Raji (cell line): ENCODE measurements around the gene VASH1.

Source experiments
- POLR2A ChIP-seq: IDR thresholded peaks from 2 replicates; pipeline ENCODE4 v1.6.1; 2011; ENCODE audit warnings: low read depth, low read length, control low read depth; ENCODE audit not compliant: insufficient read depth

The VASH1 gene

DNA sequence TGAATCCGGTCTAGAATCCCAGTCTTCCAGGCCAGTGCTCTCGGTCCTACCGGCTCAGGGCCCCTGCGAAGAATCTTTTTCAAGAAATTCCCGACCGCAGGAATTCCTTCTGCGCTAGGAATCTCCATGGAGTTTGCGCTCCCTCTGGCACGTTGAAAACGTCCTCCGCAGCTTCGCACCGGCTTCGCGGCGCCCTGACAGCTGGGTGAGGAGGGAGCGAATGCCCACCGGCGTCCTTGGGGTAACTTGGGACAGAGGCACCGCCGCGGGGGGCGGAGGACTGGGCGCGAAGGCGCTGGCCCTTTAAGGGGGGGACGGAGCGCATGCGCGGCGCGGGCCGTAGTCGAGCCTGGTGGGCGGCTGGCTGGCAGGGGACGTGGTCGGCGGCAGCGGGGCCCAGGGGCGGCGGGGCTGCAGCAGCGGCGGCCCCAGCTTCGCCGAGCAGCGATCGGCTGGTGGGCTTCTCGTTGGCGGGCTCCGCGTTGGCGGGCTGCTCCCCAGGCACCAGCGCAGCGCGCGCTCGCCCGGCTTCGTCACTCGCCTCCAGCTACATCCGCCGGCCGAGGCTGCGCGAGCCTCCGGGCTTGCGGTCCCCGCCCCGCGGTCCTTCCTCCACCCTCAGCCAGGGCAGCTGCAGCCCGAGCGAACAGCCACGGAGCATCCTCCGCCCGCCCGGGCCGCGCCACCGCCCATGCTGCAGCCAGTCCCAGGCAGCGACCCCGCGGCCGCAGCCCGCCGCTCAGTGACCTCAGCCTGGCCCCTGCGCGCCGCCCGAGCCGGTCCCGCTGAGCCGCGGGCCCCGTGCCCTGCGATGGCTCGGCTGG lies at the start of gene VASH1:
Gene VASH1 (plus strand): TSS at position 333 of the 824 bp plus-strand sequence. CDS start 1,354 bp downstream, outside the sequence.
- no peak for TF ChIP-seq POLR2A

- no peak for TF ChIP-seq POLR2A
Observed at GRCh38 chr14:76713121-76713520, 48.1 kb upstream of the VASH1 start.

GRCh38 chr14:76714470-76714869 lies 46.8 kb upstream of the VASH1 start:
- TF ChIP-seq POLR2A, result no peak

GRCh38 chr14:76715101-76715500 lies 46.2 kb upstream of the VASH1 start:
- TF ChIP-seq POLR2A, result no peak

- TF ChIP-seq POLR2A, result no peak
Observed at GRCh38 chr14:76715511-76716081, 45.7 kb upstream of the VASH1 start.

- TF ChIP-seq POLR2A, result no peak
Observed at GRCh38 chr14:76716285-76716684, 45.0 kb upstream of the VASH1 start.

DNA sequence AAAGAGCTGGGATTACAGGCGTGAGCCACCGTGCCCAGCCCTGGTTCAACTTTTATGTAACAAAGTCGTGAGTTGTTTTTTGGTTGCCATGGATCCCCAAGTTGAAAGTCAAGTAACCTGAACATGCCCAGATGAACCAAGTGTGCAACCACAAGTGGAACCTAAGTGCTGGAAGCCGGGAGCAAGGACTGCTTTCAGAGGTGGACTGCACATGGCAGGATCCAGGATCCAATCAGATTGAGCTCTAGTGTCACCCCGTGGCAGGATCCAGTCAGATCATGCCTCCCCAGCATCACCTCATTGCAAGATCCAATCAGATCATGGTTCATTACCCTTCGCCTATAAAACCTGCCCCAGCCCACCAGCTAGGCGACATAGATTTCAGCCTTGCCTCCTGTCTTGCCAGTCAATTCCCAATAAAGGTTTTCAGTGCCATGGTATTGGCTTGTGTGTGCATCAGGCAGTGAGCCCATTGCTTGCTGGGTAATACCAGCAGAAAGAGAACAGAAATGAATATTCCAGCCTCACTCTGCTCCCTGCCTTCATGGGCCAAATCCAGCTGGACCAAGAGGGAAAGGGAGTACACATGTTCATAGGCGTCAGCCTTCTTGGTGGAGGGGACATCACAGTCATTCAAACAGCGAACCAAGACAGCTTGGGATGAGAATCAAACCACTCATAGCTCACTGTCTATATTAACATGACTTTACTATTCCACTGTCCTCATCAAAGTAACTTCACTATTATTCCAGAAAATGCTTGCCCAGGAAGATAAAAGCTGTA lies 43.6 kb upstream of the VASH1 start:
- TF ChIP-seq POLR2A, result no peak

DNA sequence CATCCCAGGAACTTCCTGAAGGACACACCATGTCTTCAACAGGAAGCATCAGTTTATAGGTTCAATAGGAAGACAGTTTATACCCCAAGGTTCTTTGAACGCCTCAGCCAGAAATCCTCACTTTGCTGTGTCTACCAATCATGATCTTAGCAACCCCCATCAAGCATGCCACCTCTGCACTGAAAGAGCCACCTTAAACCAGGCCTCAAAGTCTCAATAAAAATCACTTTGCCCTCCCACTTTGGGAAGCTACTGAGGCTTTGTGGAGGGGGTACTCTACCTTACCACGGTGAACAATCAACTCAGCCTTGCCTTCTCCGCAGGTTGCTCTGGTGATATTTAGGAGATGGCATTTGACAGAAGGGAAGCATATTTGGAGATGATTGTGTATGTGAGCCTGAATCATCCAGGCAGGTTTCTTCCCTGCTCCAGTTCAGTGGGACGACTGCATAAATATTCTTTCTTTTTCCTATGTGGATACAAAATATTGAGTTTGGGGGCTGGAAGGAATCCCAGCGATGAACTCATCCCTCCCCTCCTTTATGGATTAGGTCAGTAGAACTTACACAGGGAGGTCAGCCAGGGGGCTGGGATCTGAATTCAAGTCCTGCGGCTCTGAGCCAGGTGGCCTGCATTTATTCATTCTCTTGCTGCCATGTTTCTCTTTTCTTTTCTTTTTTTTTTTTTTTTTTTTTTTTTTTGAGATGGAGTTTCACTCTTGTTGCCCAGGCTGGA lies 42.8 kb upstream of the VASH1 start:
- no peak for TF ChIP-seq POLR2A

- no peak for TF ChIP-seq POLR2A
Observed at GRCh38 chr14:76719666-76720065, 41.6 kb upstream of the VASH1 start.

- TF ChIP-seq POLR2A, result no peak
Observed at GRCh38 chr14:76720382-76720813, 40.9 kb upstream of the VASH1 start.

DNA sequence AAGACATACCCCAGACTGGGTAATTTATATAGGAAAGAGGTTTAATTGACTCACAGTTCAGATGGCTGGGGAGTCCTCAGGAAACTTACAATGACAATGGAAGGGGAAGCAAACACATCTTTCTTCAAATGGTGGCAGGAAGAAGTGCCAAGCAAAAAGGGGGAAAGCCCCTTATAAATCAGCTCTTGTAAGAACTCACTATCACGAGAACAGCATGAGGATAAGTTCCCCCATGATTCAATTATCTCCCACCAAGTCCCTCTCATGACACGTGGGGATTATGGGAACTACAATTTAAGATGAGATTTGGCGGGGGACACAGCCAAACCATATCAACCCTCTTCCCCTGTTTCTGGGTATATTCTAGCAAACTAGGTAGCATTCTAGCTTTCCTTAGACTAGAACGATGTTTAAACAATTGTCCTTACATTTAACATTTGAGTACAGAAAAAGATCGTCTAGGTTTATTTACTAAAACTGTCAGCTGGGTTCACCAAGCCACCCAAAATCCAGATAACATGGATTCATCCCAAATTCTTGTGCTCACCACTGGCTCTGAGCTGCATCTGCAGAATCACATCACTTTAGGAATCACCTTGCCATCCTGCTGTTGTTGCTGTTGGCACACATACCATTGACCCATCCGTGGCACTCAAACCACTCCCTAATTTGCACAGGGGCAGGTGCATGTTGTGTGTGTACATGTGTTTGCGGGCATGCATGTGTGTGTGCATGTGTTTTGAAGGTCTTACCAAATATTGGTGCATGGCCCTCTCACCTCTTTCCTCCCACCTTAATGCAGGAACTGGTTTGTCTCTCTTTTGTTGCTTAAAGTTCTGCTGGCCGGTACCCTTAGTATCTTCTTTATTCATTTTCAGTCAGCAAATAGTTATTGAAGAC lies 36.4 kb upstream of the VASH1 start:
- TF ChIP-seq POLR2A, result no peak

DNA sequence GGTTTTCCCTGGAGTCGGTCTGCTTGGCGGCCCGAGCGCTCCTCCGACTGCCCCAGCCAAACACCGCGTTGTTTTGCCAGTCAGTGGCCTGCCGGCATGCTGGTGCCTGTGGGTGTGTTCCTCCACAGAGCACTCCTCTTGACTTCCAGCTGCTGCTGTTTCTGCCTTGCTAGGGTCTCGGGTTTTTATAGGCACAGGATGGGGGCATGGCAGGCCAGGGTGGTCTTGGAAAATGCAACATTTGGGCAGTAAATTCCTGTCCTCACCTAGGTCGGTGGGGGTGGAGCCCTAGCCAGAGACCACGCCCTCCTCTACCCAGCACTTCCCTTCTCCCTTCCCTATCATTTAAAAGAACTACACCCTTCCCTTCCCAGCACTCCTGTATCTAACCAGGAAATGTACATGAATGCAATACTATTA lies 34.7 kb upstream of the VASH1 start:
- TF ChIP-seq POLR2A, result no peak

GRCh38 chr14:76727384-76727783 lies 33.9 kb upstream of the VASH1 start:
- TF ChIP-seq POLR2A, result no peak

DNA sequence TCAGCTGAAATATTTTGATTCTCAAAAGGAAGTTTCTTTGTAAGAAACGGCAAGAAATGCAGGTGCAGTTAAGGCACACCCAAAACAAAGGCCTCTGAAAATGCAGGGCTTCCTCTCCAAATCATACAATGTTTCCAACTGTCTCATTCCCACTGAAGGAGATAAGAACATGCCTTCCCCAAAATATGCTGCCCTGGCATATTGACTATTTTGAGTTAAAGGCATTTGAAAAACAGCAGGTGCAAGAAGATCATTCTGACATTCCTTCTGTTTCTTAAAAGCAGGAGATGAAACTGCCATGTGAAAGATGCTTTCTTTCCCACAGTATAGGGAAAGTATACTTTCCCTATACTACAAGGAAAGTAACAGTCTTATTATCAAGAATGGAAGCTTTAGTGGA lies 33.4 kb upstream of the VASH1 start:
- no peak for TF ChIP-seq POLR2A
